ENCODE data around the gene RTN4R.

GRCh38 chr22:20237480-20238440 is 30.4 kb downstream of the RTN4R start:
- TF ChIP-seq CTCF (IDR thresholded peaks at IDR 0.05) (no peak), CREB1 (CRISPR knock-in tag; IDR thresholded peaks at IDR 0.05) (no peak), IRF2 (CRISPR knock-in tag; IDR thresholded peaks at IDR 0.05; ENCODE audit: borderline replicate concordance, low read depth) (no peak), FOXP4 (CRISPR knock-in tag; IDR thresholded peaks at IDR 0.05) (no peak), HMGA2 (CRISPR knock-in tag; IDR thresholded peaks at IDR 0.05) (no peak), NFYB (CRISPR knock-in tag; conservative IDR thresholded peaks at IDR 0.05; ENCODE audit: low read depth) (no peak), ZBTB43 (CRISPR knock-in tag; IDR thresholded peaks at IDR 0.05) (no peak), OVOL2 (CRISPR knock-in tag; IDR thresholded peaks at IDR 0.05; ENCODE audit: borderline replicate concordance) (no peak)
- TF ChIP-seq, protein P1, sequence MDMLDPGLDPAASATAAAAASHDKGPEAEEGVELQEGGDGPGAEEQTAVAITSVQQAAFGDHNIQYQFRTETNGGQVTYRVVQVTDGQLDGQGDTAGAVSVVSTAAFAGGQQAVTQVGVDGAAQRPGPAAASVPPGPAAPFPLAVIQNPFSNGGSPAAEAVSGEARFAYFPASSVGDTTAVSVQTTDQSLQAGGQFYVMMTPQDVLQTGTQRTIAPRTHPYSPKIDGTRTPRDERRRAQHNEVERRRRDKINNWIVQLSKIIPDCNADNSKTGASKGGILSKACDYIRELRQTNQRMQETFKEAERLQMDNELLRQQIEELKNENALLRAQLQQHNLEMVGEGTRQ (CRISPR knock-in tag; IDR thresholded peaks at IDR 0.05), result no peak
- TF ChIP-seq, protein P2, sequence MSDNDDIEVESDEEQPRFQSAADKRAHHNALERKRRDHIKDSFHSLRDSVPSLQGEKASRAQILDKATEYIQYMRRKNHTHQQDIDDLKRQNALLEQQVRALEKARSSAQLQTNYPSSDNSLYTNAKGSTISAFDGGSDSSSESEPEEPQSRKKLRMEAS (CRISPR knock-in tag; IDR thresholded peaks at IDR 0.05), result no peak
- TF ChIP-seq, protein P3, sequence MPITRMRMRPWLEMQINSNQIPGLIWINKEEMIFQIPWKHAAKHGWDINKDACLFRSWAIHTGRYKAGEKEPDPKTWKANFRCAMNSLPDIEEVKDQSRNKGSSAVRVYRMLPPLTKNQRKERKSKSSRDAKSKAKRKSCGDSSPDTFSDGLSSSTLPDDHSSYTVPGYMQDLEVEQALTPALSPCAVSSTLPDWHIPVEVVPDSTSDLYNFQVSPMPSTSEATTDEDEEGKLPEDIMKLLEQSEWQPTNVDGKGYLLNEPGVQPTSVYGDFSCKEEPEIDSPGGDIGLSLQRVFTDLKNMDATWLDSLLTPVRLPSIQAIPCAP (CRISPR knock-in tag; IDR thresholded peaks at IDR 0.05), result no peak

Measured in WTC11 (cell line).